Neural cell (in vitro differentiated cells): Measurements from ENCODE around the gene GLT1D1. TPM values are rescaled to one million over a fixed set of nuclear protein-coding genes. Genes with fewer than 3 reads are reported as not detected.

Source experiments
- H2AFZ ChIP-seq: fragments of 200-600, 300-800 bp; sonication (generic), shearing (Covaris generic); 2 replicates; pipeline ENCODE4 v1.6.0; 2014; ENCODE audit warnings: low read depth, mild to moderate bottlenecking, antibody characterized with exemption, low read length, moderate library complexity
- H3F3A ChIP-seq: fragments of 200-600 bp; shearing (Covaris generic); 2 replicates; pipeline ENCODE4 v1.6.1; 2016; ENCODE audit warnings: mild to moderate bottlenecking, moderate library complexity, mixed read lengths, antibody characterized with exemption, low read length; ENCODE audit not compliant: insufficient read depth, poor library complexity, severe bottlenecking
- H3K27ac ChIP-seq: fragments of 200-600, 300-800 bp; sonication (generic), shearing (Covaris generic); 2 replicates; pipeline ENCODE4 v1.5.1; 2014; ENCODE audit warnings: mild to moderate bottlenecking, low read length, moderate library complexity
- H3K27me3 ChIP-seq: fragments of 300-800, 200-600 bp; sonication (generic), shearing (Covaris generic); 2 replicates; pipeline ENCODE4 v1.6.0; 2014; ENCODE audit warnings: mild to moderate bottlenecking, low read depth, low read length, moderate library complexity; ENCODE audit not compliant: insufficient read depth
- H3K36me3 ChIP-seq: fragments of 300-800, 200-600 bp; sonication (generic), shearing (Covaris generic); 2 replicates; pipeline ENCODE4 v1.5.1; 2014; ENCODE audit warnings: mild to moderate bottlenecking, antibody characterized with exemption, low read length, moderate library complexity; ENCODE audit not compliant: insufficient read depth
- H3K4me2 ChIP-seq: fragments of 300-800, 200-600 bp; sonication (generic), shearing (Covaris generic); 2 replicates; pipeline ENCODE4 v1.6.0; 2014; ENCODE audit warnings: mild to moderate bottlenecking, low read length
- H3K4me3 ChIP-seq: fragments of 300-800, 200-600 bp; sonication (generic), shearing (Covaris generic); 2 replicates; pipeline ENCODE4 v1.5.1; 2014; ENCODE audit warnings: mild to moderate bottlenecking, low read length, moderate library complexity
- H3K79me2 ChIP-seq: fragments of 200-600 bp; shearing (Covaris generic); replicated peaks from 2 replicates; pipeline ENCODE4 v1.6.0; 2014; ENCODE audit warnings: mild to moderate bottlenecking, low read length, moderate library complexity; ENCODE audit not compliant: insufficient read depth
- H3K9ac ChIP-seq: fragments of 300-800, 200-600 bp; sonication (generic), shearing (Covaris generic); 2 replicates; pipeline ENCODE4 v1.6.1; 2016; ENCODE audit warnings: mild to moderate bottlenecking, low read length, mixed read lengths
- H3K9me2 ChIP-seq: fragments of 200-600 bp; shearing (Covaris generic); 2 replicates; pipeline ENCODE4 v1.6.1; 2016; ENCODE audit warnings: mild to moderate bottlenecking, low read length, mixed read lengths; ENCODE audit not compliant: insufficient read depth
- H3K9me3 ChIP-seq: fragments of 200-600, 300-800 bp; sonication (generic), shearing (Covaris generic); 2 replicates; pipeline ENCODE4 v1.6.1; 2016; ENCODE audit warnings: mild to moderate bottlenecking, mixed run types, low read length, moderate library complexity, mixed read lengths
- H4K20me1 ChIP-seq: fragments of 200-600 bp; shearing (Covaris generic); 2 replicates; pipeline ENCODE4 v1.6.1; 2016; ENCODE audit warnings: mild to moderate bottlenecking, mixed run types; ENCODE audit not compliant: insufficient read depth
- EP300 ChIP-seq: fragments of 450-650 bp; conservative IDR thresholded peaks from 2 replicates; pipeline ENCODE4 v1.6.1; 2014; ENCODE audit warnings: antibody characterized with exemption, mild to moderate bottlenecking, moderate library complexity; ENCODE audit not compliant: poor library complexity, severe bottlenecking
- EZH2 ChIP-seq: fragments of 200-600, 300-800 bp; shearing (Covaris generic), sonication (generic); IDR thresholded peaks from 2 replicates; pipeline ENCODE4 v1.6.1; 2014; ENCODE audit warnings: antibody characterized with exemption, low read length, borderline replicate concordance, mild to moderate bottlenecking; ENCODE audit not compliant: insufficient read depth, poor library complexity, severe bottlenecking
- MXI1 ChIP-seq: fragments of 450-650 bp; conservative IDR thresholded peaks from 2 replicates; pipeline ENCODE4 v1.6.1; 2014; ENCODE audit warnings: antibody characterized with exemption, mild to moderate bottlenecking; ENCODE audit not compliant: poor library complexity, severe bottlenecking
- POLR2AphosphoS5 ChIP-seq: IDR thresholded peaks from 2 replicates; pipeline ENCODE4 v1.6.1; 2012
- RAD21 ChIP-seq: fragments of 450-650 bp; conservative IDR thresholded peaks from 2 replicates; pipeline ENCODE4 v1.6.1; 2014; ENCODE audit warnings: antibody characterized with exemption, mild to moderate bottlenecking, moderate library complexity
- SMC3 ChIP-seq: fragments of 450-650 bp; conservative IDR thresholded peaks from 2 replicates; pipeline ENCODE4 v1.6.1; 2014; ENCODE audit warnings: antibody characterized with exemption, mild to moderate bottlenecking, moderate library complexity; ENCODE audit not compliant: poor library complexity
- TAF1 ChIP-seq: IDR thresholded peaks from 2 replicates; pipeline ENCODE4 v1.6.1; 2012; ENCODE audit warnings: low read depth
- polyA plus RNA-seq: library from polyadenylated mRNA; depleted of rRNA; stranded (reverse); fragments of >200 nt; gene quantifications from 2 replicates; pipeline ENCODE4 v1.2.3, GENCODE V29; 2014
- TF ChIP-seq, protein P1 (sequence below): IDR thresholded peaks from 2 replicates; pipeline ENCODE4 v1.6.1; 2012; ENCODE audit warnings: borderline replicate concordance
- TF ChIP-seq, protein P2 (sequence below): fragments of 450-650 bp; IDR thresholded peaks from 2 replicates; pipeline ENCODE4 v1.5.1; 2014; ENCODE audit warnings: antibody characterized with exemption, mild to moderate bottlenecking, moderate library complexity; ENCODE audit not compliant: poor library complexity, severe bottlenecking

The GLT1D1 gene
- polyA plus RNA-seq, 1 donor from 2014 or later: 3.9 TPM

DNA sequence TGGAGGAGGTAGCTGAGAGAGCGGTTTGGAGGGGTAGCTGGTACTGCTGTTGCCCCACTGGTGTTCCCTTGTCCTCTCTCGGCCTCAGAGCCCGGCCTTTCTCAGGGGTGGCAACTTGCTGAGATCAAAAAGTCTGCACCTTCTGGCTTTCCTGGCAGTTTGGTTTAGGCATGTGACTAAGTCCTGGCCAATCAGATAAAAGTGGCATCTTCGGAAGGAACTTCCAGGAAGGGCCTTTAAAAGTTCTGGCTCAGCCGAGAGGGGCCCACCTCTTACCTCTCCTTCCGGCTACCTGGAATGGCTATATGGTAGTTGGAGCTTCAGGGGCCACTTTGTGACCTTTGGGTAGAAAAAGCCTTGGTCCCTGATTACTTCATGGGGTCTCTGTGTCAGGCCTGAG is 152.6 kb downstream of the GLT1D1 start:
- Histone ChIP-seq H3K9ac (no peak overlapping the region), H3K4me2 (no peak overlapping the region), H3K4me3 (no peak overlapping the region), H3K27me3 (no peaks in the 10 kb centered on the region), H3K36me3 (no peaks in the 10 kb centered on the region), H4K20me1 (no peaks in the 10 kb centered on the region), H3K9me2 (no peaks in the 10 kb centered on the region), H3K27ac (no peak overlapping the region), H2AFZ (no peak overlapping the region), H3F3A (no peaks in the 10 kb centered on the region), H3K9me3 (no peaks in the 10 kb centered on the region), H3K79me2 (no peaks in the 10 kb centered on the region)
- no peak for TF ChIP-seq EZH2
- TF ChIP-seq RAD21: no peak
- TF ChIP-seq POLR2AphosphoS5: no peak
- TF ChIP-seq MXI1: no peak
- TF ChIP-seq, protein P1, sequence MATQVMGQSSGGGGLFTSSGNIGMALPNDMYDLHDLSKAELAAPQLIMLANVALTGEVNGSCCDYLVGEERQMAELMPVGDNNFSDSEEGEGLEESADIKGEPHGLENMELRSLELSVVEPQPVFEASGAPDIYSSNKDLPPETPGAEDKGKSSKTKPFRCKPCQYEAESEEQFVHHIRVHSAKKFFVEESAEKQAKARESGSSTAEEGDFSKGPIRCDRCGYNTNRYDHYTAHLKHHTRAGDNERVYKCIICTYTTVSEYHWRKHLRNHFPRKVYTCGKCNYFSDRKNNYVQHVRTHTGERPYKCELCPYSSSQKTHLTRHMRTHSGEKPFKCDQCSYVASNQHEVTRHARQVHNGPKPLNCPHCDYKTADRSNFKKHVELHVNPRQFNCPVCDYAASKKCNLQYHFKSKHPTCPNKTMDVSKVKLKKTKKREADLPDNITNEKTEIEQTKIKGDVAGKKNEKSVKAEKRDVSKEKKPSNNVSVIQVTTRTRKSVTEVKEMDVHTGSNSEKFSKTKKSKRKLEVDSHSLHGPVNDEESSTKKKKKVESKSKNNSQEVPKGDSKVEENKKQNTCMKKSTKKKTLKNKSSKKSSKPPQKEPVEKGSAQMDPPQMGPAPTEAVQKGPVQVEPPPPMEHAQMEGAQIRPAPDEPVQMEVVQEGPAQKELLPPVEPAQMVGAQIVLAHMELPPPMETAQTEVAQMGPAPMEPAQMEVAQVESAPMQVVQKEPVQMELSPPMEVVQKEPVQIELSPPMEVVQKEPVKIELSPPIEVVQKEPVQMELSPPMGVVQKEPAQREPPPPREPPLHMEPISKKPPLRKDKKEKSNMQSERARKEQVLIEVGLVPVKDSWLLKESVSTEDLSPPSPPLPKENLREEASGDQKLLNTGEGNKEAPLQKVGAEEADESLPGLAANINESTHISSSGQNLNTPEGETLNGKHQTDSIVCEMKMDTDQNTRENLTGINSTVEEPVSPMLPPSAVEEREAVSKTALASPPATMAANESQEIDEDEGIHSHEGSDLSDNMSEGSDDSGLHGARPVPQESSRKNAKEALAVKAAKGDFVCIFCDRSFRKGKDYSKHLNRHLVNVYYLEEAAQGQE: no peak
- TF ChIP-seq EP300: no peak
- TF ChIP-seq, protein P2, sequence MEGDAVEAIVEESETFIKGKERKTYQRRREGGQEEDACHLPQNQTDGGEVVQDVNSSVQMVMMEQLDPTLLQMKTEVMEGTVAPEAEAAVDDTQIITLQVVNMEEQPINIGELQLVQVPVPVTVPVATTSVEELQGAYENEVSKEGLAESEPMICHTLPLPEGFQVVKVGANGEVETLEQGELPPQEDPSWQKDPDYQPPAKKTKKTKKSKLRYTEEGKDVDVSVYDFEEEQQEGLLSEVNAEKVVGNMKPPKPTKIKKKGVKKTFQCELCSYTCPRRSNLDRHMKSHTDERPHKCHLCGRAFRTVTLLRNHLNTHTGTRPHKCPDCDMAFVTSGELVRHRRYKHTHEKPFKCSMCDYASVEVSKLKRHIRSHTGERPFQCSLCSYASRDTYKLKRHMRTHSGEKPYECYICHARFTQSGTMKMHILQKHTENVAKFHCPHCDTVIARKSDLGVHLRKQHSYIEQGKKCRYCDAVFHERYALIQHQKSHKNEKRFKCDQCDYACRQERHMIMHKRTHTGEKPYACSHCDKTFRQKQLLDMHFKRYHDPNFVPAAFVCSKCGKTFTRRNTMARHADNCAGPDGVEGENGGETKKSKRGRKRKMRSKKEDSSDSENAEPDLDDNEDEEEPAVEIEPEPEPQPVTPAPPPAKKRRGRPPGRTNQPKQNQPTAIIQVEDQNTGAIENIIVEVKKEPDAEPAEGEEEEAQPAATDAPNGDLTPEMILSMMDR: no peak
- TF ChIP-seq SMC3: no peak
- no peak for TF ChIP-seq TAF1

DNA sequence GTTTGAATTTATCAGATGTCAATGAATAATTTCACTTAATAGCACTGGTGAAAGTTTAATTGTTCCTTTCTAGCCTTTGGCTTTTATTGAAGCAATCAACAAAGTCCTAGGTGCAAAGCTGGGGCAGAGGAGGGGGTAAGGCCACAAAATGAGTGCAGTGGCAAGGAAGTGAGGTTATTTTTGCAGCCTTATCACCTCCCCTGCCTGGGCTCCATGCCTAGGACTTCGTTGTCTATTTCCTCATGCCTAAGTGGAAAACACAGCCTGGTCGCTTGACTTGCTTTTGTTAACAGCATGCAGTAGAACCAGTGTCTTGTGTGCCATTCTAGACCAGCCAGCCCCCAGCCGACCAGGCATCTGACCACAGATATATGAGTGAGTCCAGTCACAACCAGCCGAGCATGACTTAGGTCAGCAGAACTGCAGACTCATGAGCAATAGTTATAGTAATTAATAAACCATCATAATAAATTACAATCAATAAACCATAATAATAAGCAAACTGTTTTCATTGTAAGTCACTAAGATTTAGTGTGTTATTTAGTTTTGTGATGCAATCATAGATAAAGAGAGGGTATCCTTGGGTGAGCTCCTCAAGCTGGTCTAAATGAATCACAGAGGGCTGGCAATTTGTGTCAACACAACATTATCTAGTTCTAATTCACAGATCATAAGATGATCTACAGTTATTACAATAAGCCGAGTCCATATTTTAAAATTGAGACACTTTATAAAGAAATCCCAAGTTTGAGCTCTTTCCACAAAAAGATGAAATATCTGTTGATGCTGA is 156.8 kb downstream of the GLT1D1 start:
- H2AFZ ChIP-seq: no peak overlapping the region
- TF ChIP-seq POLR2AphosphoS5: no peak
- no peak for TF ChIP-seq TAF1
- no peak for TF ChIP-seq SMC3
- TF ChIP-seq EP300: no peak
- TF ChIP-seq, protein P2: no peak
- TF ChIP-seq, protein P1: no peak
- TF ChIP-seq MXI1: no peak
- TF ChIP-seq RAD21: no peak
- no peak for TF ChIP-seq EZH2
- no peak overlapping the region for H3K4me3 ChIP-seq
- H4K20me1 ChIP-seq: no peaks in the 10 kb centered on the region
- H3K9me3 ChIP-seq: no peaks in the 10 kb centered on the region
- H3K79me2 ChIP-seq: no peaks in the 10 kb centered on the region
- no peaks in the 10 kb centered on the region for H3F3A ChIP-seq
- no peaks in the 10 kb centered on the region for H3K27me3 ChIP-seq
- H3K9me2 ChIP-seq: no peaks in the 10 kb centered on the region
- H3K36me3 ChIP-seq: no peaks in the 10 kb centered on the region
- no peak overlapping the region for H3K27ac ChIP-seq
- H3K4me2 ChIP-seq: no peak overlapping the region
- no peak overlapping the region for H3K9ac ChIP-seq
